Measurements from ENCODE around the gene ROR1. TPM values are rescaled to one million over a fixed set of nuclear protein-coding genes. Genes with fewer than 3 reads are reported as not detected.

ROR1 gene
- total RNA-seq, 1 donor from 2014 or later = 6.7 TPM

DNA sequence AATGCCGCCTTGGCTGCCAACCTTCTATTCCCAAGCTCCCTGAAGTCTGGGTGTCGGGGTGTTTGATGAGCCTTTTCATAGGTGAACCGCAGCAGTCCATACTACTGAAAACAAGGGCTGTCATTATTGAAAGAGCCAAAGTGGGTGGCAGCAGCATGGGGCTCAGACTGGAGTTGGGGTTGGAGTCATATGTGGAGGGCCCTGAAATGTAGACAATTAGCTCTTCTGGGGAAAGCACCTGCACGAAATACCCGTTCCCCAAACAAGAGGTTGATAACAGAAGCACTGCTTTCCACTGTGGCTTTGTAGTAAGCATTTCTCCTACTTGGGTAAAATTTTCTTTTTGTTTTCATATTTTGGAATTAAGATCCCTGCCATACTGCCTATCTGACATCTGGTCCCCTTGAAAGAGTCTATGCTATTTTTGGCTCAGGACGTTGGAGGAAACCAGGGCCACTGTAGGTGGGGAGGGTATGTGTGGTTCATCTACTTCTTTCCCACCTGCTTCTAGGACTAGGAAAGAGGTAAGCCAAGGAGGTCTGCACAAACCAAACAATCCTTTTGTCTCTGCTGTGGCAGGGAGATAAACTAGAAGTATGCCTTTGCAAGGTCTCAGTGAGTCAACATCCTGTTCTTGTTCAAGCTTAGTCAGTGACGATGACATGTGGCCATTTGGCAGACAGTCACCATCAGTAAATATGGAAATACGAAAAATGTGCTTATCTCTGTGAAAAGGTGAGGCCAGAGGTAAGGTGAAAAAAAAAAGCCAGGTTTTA is 232.6 kb downstream of the ROR1 start:
- Mint-ChIP-seq H3K9me3 (ENCODE audit: unreplicated experiment) (no peaks in the 10 kb centered on the region), H3K27ac (ENCODE audit: unreplicated experiment) (peak overlapping the region; percentile 74), H3K27me3 (ENCODE audit: unreplicated experiment) (peaks cover 1% of the 10 kb centered on the region), H3K36me3 (ENCODE audit: low read depth, unreplicated experiment) (no peaks in the 10 kb centered on the region), H3K4me3 (ENCODE audit: unreplicated experiment) (no peak overlapping the region), H3K4me1 (ENCODE audit: unreplicated experiment) (peaks cover 18% of the 10 kb centered on the region)
- TF ChIP-seq, protein P1, sequence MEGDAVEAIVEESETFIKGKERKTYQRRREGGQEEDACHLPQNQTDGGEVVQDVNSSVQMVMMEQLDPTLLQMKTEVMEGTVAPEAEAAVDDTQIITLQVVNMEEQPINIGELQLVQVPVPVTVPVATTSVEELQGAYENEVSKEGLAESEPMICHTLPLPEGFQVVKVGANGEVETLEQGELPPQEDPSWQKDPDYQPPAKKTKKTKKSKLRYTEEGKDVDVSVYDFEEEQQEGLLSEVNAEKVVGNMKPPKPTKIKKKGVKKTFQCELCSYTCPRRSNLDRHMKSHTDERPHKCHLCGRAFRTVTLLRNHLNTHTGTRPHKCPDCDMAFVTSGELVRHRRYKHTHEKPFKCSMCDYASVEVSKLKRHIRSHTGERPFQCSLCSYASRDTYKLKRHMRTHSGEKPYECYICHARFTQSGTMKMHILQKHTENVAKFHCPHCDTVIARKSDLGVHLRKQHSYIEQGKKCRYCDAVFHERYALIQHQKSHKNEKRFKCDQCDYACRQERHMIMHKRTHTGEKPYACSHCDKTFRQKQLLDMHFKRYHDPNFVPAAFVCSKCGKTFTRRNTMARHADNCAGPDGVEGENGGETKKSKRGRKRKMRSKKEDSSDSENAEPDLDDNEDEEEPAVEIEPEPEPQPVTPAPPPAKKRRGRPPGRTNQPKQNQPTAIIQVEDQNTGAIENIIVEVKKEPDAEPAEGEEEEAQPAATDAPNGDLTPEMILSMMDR (IDR thresholded peaks at IDR 0.05; ENCODE audit: unreplicated experiment) = no peak
- no peak for DNase-seq (ENCODE audit: low spot score)

DNA sequence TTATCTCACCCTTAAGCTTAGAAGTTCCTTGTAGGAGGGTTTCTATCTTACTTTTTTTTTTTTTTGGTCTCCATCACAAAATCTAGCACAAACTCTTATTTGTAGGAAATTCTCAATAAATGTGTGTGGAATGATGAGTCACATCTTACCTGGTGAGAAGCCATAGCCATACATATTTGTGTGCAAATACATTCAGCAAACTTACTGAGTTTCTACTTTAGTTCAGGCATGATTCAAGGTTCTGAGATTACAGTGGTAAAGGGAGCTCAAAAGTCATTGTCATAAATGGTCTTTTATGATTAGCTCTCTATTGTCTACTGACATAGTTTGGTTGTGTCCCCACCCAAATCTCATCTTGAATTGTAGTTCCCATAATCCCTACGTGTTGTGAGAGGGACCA is 236.5 kb downstream of the ROR1 start:
- Mint-ChIP-seq H3K27me3 (ENCODE audit: unreplicated experiment) (peaks cover 1% of the 10 kb centered on the region), H3K9me3 (ENCODE audit: unreplicated experiment) (no peaks in the 10 kb centered on the region), H3K36me3 (ENCODE audit: low read depth, unreplicated experiment) (no peaks in the 10 kb centered on the region), H3K27ac (ENCODE audit: unreplicated experiment) (no peak overlapping the region), H3K4me1 (ENCODE audit: unreplicated experiment) (peaks cover 13% of the 10 kb centered on the region), H3K4me3 (ENCODE audit: unreplicated experiment) (no peak overlapping the region)
- no peak for DNase-seq (ENCODE audit: low spot score)
- TF ChIP-seq, protein P1 (IDR thresholded peaks at IDR 0.05; ENCODE audit: unreplicated experiment) = no peak

DNA sequence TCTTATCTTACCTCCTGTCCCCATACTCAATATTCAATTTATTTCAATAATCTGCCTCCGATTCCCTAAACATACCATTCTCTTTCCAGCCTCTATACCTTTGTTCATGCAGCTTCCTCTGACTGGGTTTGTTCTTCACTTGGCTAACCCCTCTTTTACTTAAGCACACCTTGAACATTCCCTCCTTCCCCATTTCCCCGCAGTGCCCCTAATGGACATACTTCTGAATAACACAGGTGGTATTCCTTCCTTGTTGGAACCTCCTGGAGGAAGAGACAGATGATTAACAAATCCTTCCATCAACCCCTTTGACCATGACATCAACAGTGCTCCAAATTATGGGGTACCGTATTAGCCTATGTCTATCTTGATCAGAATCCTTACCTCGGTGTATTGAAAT is 239.6 kb downstream of the ROR1 start:
- Mint-ChIP-seq H3K9me3 (ENCODE audit: unreplicated experiment) (no peaks in the 10 kb centered on the region), H3K36me3 (ENCODE audit: low read depth, unreplicated experiment) (no peaks in the 10 kb centered on the region), H3K4me3 (ENCODE audit: unreplicated experiment) (no peak overlapping the region), H3K27ac (ENCODE audit: unreplicated experiment) (no peak overlapping the region), H3K4me1 (ENCODE audit: unreplicated experiment) (peaks cover 18% of the 10 kb centered on the region), H3K27me3 (ENCODE audit: unreplicated experiment) (no peaks in the 10 kb centered on the region)
- DNase-seq (ENCODE audit: low spot score) = no peak
- TF ChIP-seq, protein P1 (IDR thresholded peaks at IDR 0.05; ENCODE audit: unreplicated experiment) = no peak

DNA sequence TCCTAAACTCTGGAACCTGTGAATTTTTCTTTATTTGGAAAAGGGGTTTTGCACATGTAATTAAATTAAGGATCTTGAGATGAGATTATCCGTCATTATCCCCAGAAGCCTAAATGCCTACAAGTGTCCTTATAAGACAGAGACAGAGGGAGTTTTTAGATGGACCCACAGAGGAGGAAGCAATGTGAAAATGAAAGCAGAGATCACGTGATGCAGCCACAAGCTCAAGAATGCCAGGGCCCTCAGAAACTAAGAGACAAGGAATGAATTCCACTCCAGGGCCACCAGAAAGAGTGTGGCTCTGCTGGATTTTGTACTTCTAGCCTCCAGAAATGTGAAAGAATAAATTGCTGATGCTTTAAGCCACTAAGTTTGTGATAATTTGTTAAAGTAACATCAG is 246.0 kb downstream of the ROR1 start:
- DNase-seq (ENCODE audit: low spot score) = no peak
- peaks cover 1% of the 10 kb centered on the region for H3K27me3 Mint-ChIP-seq (ENCODE audit: unreplicated experiment)
- TF ChIP-seq, protein P1 (IDR thresholded peaks at IDR 0.05; ENCODE audit: unreplicated experiment) = no peak
- no peaks in the 10 kb centered on the region for H3K36me3 Mint-ChIP-seq (ENCODE audit: low read depth, unreplicated experiment)
- H3K4me1 Mint-ChIP-seq (ENCODE audit: unreplicated experiment) = peaks cover 38% of the 10 kb centered on the region
- no peak overlapping the region for H3K4me3 Mint-ChIP-seq (ENCODE audit: unreplicated experiment)
- peak overlapping the region; percentile 0 for H3K27ac Mint-ChIP-seq (ENCODE audit: unreplicated experiment)
- H3K9me3 Mint-ChIP-seq (ENCODE audit: unreplicated experiment) = no peaks in the 10 kb centered on the region

GRCh38 chr1:64021066-64021465 is 247.2 kb downstream of the ROR1 start:
- Mint-ChIP-seq H3K27ac (ENCODE audit: unreplicated experiment) (no peak overlapping the region), H3K4me3 (ENCODE audit: unreplicated experiment) (no peak overlapping the region), H3K27me3 (ENCODE audit: unreplicated experiment) (peaks cover 1% of the 10 kb centered on the region), H3K36me3 (ENCODE audit: low read depth, unreplicated experiment) (no peaks in the 10 kb centered on the region), H3K9me3 (ENCODE audit: unreplicated experiment) (no peaks in the 10 kb centered on the region), H3K4me1 (ENCODE audit: unreplicated experiment) (peaks cover 35% of the 10 kb centered on the region)
- TF ChIP-seq, protein P1 (IDR thresholded peaks at IDR 0.05; ENCODE audit: unreplicated experiment) = no peak
- no peak for DNase-seq (ENCODE audit: low spot score)
